Coronary artery (tissue), 2 donors: ENCODE data around the gene SULT1C3.

Experiments used
- DNase-seq: peaks from one replicate; pipeline ENCODE4 v3.0.0-alpha.2; 2017; ENCODE audit warnings: low spot score
- H3K27ac ChIP-seq, 2 donors: fragments of 200-600 bp; sonication (generic); one replicate each; pipeline ENCODE4 v1.5.1; 2016 to 2019
- H3K4me3 ChIP-seq: fragments of 200-600 bp; sonication (generic); 2 replicates; pipeline ENCODE4 v1.5.1; 2016; ENCODE audit warnings: mild to moderate bottlenecking, moderate library complexity
- CTCF ChIP-seq: fragments of 200-600 bp; sonication (generic); IDR thresholded peaks from one replicate; pipeline ENCODE4 v1.5.1; 2019; ENCODE audit warnings: antibody characterized with exemption

The SULT1C3 gene

GRCh38 chr2:108239786-108240185 lies at the start of gene SULT1C3:
Gene SULT1C3, plus strand, starts transcription at chr2:108239968. Its CDS starts 7,227 bp downstream, at chr2:108247195.
- Histone ChIP-seq H3K4me3 (no peak within 1 kb of the TSS), H3K27ac (no peak within 1 kb of the TSS)
- DNase-seq: no peak
- no peak for TF ChIP-seq CTCF

DNA sequence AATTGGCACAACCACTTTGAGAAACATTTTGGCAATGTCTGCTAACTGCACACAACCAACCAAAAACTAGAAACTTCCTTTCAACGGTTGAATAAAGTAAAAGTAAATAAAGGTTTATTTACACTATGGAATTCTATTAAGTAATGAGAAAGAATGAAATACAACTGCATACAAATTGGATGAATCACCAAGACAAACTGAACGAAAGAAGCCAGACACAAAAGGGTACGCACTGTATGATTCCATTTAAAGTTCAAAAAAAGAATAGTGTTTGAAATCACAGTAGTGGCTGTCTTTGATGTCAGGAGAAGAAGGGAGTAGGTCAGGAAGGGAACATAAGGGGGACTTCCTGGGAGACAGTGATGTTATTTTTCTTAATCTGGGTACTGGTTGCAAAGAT lies 46.5 kb upstream of the SULT1C3 start:
- Histone ChIP-seq H3K4me3 (no peak overlapping the region), H3K27ac (no peak overlapping the region)
- no peak for TF ChIP-seq CTCF
- DNase-seq: no peak

GRCh38 chr2:108194409-108195132 lies 45.2 kb upstream of the SULT1C3 start:
- Histone ChIP-seq H3K4me3 (no peak overlapping the region), H3K27ac (no peak overlapping the region)
- peak; percentile 26 for TF ChIP-seq CTCF
- DNase-seq: no peak

GRCh38 chr2:108195133-108195439 lies 44.7 kb upstream of the SULT1C3 start:
- TF ChIP-seq CTCF: no peak
- DNase-seq: no peak
- no peak overlapping the region for H3K4me3 ChIP-seq
- no peak overlapping the region for H3K27ac ChIP-seq

GRCh38 chr2:108199726-108200125 lies 40.0 kb upstream of the SULT1C3 start:
- no peak overlapping the region for H3K27ac ChIP-seq
- no peak for TF ChIP-seq CTCF
- H3K4me3 ChIP-seq: no peak overlapping the region
- DNase-seq: no peak

- no peak for DNase-seq
- Histone ChIP-seq H3K4me3 (no peak overlapping the region), H3K27ac (no peak overlapping the region)
- no peak for TF ChIP-seq CTCF
These were observed 39.2 kb upstream of the SULT1C3 start for GRCh38 chr2:108200569-108200968.

GRCh38 chr2:108212671-108213070 lies 27.1 kb upstream of the SULT1C3 start:
- TF ChIP-seq CTCF: no peak
- no peak overlapping the region for H3K4me3 ChIP-seq
- H3K27ac ChIP-seq: no peak overlapping the region
- no peak for DNase-seq
